HG03565 (cell line): ENCODE data around the gene LTBR.

Experiments
- ATAC-seq: cut with Tn5 transposase; IDR thresholded peaks from one replicate; pipeline ENCODE4 v1.9.1; 2021; ENCODE audit warnings: mild to moderate bottlenecking, moderate library complexity; ENCODE audit not compliant: unreplicated experiment

The LTBR gene

DNA sequence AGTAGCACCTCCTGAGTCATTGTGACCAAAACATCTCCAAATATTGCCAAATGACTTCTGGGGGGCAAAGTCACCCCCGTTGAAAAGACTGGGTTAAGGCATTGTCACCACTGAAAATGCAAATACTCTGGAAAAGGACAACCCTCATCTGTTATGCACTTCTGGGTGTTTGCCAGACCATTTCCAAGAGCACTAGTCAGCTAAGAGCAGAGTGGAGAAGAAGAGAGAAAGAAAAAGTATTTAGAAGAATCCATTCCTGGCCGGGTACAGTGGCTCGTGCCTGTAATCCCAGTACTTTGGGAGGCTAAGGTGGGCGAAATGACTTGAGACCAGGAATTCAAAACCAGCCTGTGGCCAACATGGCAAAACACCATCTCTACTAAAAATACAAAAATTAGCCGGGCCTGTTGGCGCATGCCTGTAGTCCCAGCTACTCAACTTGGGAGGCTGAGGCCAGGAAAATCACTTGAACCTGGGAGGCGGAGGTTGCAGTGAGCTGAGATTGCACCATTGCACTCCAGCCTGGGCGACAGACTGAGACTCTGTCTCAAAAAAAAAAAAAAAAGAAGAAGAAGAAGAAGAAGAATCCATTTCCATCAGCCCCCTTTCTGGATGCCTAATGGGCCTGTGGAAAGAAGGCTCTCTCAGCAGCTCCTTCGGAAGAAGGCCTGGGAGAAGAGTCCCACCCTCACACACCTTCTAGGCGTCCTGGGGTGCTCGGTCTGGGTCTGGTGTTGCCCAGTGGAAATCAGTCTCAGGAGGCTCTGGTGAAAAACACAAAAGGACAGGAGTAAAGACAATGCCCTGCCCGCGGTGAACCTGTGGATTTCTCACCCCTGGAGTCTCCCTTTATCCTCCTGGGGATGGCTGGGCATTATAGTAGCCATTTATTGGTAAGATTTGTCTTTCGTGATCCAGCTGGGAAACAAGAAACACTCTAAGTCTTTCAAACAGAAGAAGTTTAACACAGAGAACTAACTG, 3.5 kb upstream of the LTBR start:
- ATAC-seq = no peak

DNA sequence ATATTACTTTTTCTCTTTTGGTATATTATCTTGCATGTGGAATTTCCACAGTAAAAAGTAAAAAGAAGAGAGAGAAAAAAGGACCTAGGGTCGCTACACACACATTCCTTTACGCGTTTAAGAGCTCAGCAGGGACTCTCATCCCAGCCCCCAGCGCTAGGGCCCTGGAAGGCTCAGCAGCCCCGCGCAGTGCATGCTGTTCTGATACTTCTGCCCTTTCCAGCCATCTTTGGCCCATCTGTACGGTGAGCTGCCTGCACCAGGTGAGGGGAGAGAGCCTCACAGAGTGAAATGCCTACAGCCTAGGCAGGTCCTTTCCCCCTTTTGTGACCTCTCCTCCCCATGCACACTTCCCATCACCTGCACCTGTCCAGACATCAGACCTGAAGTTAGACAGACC, 1.6 kb upstream of the LTBR start:
- no peak for ATAC-seq

DNA sequence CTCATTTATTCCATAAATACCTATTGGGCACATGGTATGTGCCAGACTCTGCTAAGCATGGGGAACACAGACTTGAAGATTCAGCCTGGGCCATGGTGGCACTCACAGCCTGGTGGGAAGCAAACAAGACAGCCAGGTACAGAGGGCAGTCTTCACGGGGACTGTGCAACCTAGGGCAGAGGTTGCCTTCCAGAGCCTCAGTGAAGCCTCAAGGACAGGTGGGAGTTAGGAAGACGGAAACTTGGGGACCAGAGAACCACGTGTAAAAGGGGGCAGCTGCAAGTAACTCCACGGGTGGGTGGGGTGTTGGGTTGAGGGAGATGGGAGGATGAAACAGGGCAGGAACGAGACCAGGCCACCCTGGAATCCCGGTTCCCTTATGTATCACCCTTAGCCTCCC, 980 bp upstream of the LTBR start:
- no peak for ATAC-seq

DNA sequence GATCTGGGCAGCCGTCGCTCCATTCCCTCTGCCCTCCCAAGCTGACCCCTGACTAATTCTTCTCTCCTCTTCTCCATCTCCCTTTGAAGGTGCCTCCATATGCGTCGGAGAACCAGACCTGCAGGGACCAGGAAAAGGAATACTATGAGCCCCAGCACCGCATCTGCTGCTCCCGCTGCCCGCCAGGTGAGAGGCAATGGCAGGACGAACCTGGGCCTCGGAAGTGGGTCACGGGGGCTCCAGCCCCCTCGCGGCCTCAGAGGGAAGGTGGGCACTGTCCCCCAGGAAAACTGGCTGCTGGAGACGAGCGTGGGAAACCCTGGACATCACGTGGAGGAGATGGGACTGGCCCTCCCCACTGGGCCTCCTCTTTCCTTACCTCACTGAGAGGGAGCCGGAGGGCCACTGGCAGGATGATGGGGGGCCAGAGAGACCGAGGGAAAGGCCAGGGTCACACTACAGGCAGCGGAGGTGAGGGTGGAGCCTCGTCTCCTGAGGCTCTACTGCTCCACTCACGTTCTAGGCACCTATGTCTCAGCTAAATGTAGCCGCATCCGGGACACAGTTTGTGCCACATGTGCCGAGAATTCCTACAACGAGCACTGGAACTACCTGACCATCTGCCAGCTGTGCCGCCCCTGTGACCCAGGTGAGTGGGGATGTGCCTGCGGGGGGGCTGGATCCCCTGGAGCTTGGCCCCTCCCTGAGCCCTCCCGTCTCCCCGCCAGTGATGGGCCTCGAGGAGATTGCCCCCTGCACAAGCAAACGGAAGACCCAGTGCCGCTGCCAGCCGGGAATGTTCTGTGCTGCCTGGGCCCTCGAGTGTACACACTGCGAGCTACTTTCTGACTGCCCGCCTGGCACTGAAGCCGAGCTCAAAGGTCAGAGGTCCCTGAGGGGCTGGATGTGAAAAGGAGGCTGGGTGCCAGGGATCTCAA, 806 bp downstream of the LTBR start:
- no peak for ATAC-seq

DNA sequence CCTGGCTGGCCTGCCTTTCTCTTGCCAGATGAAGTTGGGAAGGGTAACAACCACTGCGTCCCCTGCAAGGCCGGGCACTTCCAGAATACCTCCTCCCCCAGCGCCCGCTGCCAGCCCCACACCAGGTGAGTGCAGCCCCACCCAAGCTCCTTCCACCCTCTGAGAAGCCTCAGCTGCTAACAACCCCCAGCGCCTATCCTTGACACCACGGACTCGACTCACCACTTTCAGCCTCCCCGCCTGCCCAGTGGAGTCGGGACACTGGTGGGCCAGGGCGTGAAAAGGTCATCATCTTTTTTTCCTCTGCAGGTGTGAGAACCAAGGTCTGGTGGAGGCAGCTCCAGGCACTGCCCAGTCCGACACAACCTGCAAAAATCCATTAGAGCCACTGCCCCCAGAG, 2.1 kb downstream of the LTBR start:
- ATAC-seq = no peak

DNA sequence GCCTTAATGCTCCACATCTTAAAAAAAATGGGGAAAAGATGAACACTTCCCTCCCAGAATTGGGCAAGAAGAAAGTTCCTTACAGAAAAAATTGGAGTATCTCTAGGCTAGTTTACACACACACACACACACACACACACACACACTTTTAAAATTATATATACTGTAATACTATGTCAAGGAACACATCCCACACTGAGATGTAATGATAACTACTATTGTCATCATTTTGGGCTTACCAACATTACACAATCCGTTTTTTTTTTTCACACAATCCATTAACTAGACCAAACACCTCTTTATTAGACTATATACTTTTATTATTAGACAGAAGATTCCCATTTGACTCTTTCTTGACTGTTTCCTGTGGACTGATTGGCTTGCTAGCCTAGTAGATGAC, 2.5 kb downstream of the LTBR start:
- ATAC-seq = no peak

DNA sequence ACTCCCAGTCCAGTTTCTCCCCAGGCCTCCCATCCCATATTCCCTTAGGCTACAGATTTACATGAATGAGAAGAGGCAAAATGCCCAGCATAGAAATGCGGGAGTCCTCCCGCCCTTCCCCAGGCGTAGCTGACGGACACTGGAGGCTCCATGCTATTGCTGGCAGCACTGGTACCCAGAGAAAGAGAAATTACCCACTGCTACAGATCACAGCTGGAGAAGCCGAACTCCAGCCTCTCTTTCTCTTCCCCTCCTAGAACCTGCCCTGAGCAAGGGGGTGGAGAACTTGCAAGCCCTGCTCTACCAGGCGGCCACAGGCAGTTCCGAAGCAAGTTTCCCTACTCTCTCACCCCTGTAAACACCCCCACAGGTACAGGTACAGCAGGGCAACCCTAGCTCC, 3.6 kb downstream of the LTBR start:
- no peak for ATAC-seq

DNA sequence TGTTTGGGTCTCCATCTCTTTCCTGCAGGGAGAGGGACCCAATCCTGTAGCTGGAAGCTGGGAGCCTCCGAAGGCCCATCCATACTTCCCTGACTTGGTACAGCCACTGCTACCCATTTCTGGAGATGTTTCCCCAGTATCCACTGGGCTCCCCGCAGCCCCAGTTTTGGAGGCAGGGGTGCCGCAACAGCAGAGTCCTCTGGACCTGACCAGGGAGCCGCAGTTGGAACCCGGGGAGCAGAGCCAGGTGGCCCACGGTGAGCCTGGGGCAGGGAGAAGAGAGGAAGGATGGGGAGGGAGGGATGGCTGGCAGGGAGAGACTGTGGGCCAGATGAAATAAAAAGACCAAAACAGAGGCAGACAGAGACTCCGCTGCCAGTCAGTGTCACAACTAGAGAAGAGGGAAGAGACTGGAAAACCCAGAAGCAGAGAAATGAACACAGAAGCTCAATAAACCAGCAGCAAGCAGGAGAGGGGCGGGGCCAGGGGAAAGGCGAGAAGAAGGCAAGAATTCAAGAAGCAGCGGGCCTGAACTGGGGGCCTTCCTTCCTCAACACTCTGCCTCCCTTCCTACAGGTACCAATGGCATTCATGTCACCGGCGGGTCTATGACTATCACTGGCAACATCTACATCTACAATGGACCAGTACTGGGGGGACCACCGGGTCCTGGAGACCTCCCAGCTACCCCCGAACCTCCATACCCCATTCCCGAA, 6.3 kb downstream of the LTBR start:
- no peak for ATAC-seq

DNA sequence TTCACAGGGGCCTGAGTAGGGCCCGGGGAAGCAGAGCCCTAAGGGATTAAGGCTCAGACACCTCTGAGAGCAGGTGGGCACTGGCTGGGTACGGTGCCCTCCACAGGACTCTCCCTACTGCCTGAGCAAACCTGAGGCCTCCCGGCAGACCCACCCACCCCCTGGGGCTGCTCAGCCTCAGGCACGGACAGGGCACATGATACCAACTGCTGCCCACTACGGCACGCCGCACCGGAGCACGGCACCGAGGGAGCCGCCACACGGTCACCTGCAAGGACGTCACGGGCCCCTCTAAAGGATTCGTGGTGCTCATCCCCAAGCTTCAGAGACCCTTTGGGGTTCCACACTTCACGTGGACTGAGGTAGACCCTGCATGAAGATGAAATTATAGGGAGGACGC, 7.1 kb downstream of the LTBR start:
- ATAC-seq = no peak

DNA sequence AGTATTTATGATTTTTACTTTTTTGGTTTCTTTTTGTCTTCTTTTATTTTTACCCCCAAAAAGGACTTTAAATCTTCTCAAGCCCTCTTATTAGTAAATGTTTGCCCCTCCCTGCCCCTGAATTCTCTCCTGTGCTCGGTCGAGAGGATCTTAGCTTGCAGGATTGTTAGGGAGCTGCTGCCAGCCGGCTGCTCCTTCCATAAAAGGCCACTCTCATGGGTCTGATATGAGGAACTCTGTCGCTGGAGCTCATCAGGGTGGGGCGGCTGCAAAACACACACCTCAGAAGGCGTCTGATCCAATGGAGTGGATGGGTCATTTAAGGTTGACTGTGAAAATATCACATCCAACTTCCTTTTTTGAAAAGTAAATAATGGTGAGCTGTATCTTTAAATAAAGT, 8.5 kb downstream of the LTBR start:
- ATAC-seq = no peak

DNA sequence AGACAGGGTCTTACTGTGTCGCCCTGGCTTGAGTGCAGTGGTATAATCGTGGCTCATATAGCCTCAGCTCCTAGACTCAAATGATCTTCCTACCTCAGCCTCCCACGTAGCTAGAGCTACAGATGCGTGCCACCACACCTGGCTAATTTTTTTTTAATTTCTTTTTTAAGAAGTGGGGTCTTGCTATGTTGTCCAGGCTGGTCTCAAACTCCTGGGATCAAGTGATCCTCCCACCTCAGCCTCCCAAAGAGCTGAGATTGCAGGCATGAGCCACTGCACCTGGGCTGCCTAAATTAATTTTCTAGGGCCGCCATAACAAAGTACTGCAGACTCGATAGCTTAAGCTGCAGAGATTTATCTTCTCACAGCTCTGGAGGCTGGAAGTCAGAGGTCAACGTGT, 9.1 kb downstream of the LTBR start:
- ATAC-seq = no peak

DNA sequence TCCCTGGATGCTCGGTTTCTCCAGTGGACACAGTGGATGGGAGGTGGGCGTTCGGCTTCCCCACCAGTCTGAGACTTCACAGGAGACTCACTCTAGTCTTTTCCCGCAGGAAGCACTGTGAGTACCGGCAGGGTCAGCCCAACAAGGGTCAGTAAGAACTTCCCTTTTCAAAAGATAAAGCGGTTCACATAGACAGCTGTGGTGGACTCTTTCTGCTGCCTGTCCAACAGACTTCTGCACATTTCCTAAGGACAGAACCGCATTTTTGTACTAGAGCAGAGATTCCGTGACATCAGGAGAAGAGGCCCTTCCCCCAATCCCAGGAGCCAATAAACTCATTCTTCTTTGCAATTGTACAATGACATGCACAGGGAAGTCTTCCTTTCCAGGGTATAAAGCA, 10.4 kb downstream of the LTBR start:
- no peak for ATAC-seq

DNA sequence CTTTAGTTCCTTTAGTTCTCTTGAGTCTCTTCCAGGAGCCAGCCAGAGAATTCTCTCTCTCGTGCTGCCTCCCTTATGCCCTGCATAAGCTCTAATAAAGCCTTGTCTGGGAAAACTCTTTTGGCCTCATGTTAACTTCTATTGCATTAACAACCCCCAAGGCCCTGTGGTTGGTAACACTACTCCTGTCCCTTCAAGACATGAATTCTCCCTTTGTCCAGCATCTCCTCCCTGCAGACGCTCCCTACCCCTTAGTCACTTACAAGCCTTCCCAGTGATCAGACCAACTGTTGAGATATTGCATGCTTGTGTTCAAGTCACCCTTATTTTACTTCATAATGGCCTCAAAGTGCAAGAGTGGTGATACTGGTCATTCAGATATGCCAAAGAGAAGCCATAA, 12.1 kb downstream of the LTBR start:
- no peak for ATAC-seq

DNA sequence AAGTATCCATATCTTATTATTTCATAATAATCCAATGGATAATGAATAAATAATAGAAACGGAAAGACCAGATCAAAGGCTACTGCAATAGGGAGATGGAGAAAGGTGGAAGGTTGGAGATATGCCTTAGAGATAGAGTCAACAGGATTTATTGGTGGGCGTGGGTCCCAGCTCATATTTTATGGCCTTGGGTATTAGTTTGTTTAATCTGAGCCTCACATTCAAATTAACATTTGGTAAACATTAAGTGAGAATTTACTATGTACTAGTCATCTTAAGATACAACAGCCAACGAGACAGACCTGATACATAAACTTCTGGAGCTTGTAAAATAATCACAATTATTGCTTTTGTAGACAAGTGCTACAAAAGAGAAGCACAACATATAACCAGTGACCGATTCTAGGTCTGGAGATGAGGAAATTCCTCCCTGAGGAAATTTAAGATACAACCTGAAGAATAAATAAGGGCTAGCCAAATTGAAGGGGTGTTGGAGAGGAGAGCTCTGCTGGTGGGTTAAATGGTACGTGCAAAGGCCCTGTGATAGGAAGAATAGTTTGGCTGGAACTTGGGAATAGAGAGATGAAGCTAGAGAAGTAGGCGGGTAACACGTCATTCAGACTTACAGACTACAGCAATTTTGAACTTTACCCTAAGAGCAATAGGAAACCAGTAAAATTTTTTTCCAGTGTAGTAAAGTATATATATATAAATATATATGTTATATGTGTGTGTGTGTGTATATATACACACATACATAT, 16.1 kb downstream of the LTBR start:
- ATAC-seq = no peak

DNA sequence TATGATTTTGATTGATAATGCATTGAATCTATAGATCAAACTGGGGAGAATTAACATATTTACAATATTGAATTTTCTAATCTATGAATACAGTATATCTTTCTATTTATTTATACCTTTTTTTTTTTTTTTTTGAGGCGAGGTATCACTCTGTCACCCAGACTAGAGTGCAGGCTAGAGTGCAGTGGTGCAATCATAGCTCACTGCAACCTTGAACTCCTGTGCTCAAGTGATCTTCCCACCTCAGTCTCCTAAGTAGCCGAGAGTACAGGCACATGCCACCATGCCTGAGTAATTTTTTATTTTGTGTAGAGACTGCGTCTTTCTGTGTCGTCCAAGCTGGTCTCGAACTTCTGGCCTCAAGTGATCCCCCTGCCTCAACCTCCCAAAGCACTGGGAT, 20.4 kb downstream of the LTBR start:
- ATAC-seq = no peak

DNA sequence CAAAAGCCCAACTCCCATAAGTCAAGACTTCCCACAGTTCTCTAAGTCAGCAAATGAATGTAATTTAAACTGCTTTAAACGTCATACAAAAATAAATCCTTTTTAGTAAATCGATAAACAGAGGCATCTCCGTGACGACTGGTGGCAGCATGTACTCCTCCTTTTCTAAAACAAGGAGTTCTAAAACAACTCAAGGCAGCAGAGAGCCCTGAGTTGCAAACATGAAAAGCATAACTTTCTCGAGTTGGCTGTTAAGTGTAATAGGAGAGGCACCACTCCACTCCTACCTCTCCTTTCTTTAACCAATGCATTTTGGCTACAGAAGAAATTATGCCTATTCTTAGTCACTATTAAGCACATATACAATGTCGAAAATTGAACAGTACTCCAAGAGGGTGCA, 22.0 kb downstream of the LTBR start:
- ATAC-seq = no peak

DNA sequence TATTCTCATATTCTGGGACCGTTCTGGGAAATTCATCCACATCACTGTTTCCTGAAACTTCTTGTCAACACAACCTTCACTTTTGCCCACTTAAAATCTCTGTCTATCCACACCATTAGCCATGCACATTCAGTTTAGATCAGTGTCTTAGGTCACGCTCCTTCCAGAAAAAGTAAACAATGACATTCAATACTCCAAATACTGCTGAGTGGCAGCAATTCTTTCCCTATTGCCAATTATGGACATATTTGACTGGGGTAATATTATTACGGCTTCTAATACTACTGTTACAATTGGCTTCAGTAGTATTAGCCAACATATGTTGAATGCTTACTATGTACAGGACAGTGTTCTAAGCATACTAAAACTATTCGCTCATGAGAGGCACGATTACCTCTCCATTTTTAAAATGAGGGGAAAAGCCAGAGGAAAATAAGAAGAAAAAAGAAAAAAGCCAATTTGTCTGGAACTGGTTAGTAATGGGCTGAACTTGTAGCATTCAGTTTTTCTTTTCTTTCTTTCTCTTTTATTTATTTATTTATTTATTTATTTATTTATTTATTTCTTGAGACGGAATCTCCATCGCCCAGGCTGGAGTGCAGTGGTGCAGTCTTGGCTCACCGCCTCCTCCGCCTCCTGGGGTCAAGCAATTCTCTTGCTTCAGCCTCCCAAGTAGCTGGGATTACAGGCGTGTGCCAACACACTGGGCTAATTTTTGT, 23.4 kb downstream of the LTBR start:
- no peak for ATAC-seq

DNA sequence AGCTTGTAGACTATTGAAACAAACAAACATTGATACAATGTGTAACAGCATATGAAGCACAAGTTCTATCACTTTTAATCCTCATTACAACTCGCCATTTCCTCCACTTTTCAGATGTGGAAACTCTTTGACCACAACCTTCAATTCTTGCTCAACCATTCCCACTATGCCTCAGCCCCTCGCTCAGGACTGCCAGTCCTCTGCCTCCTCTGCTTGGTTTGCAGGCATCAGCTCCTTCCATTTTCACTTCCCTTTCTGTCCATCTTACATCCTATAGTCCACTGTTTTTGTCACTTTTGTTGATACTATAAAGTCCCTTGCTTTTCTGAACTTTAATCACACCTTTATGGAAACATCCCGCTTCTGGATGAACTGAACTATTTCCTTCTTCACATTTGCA, 32.6 kb downstream of the LTBR start:
- no peak for ATAC-seq

DNA sequence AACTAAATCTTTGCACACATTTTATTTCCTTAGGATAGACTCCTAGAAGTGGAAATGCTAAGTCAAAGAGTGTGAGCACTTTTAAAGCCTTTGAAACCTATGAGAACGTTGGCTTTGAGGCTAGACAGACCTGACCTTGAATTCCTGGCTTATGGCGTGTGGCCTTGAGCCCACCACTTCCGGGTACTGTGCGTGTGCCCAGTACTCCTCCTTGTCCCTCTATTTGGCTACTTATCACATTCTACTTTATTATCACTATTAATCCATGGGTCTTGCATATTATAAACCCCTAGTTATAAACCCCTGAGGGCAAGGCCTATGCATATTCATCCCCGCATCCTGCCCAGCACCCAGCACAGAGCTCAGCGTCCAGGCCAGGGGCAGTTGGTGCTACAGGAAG, 34.8 kb downstream of the LTBR start:
- no peak for ATAC-seq

DNA sequence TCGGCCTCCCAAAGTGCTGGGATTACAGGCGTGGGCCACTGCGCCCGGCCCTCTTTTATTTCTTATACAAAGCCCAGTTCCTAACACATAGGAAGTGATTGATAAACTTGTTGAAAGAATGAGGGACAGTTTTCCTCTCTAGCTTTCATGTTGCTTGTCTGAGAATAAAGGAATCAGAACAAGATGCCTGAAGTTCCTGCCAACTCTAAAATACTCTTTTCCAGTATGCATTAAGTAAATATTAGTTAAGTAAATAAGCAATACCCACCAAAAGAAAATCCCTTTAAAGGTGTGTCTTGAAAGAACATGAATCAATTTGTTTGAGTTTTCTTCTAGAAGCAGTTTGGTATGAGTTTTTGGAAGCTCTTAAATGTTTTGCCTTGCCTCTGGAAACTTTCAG, 36.4 kb downstream of the LTBR start:
- ATAC-seq = no peak
